Endothelial cell of umbilical vein (primary cell): ENCODE data around the gene TCP11. TPM values are rescaled to one million over a fixed set of nuclear protein-coding genes. Genes with fewer than 3 reads are reported as not detected.

Source experiments
- BruUV-seq: library from RNA; stranded (reverse); fragments of 400-500 nt; replicated peaks from 2 replicates; lab custom pipeline; 2021; lab: Mats Ljungman, UMichigan
- CTCF ChIA-PET: fragments of 300-600, 350-600 bp; sonication (Branson Sonifier 250); formaldehyde crosslinking; loops from one replicate; lab custom pipeline; 2021; ENCODE audit warnings: antibody characterized with exemption, inconsistent platforms; lab: Charles Lee
- POLR2A ChIA-PET: fragments of 300-600, 350-600 bp; sonication (Branson Sonifier 250); formaldehyde crosslinking; loops from one replicate; lab custom pipeline; 2021; ENCODE audit warnings: antibody characterized with exemption, inconsistent platforms; lab: Charles Lee
- DNase-seq: peaks from one replicate; pipeline ENCODE4 v3.0.0-alpha.2; 2011; ENCODE audit warnings: low read depth, low spot score
- FAIRE-seq: peaks from 2 replicates; lab custom pipeline; 2011; peaks lifted over from hg19 to GRCh38; lab: Jason Lieb, UNC
- H2AFZ ChIP-seq: 2 replicates; pipeline ENCODE4 v1.6.0; 2012; ENCODE audit warnings: low read depth, low read length, control low read depth, inconsistent platforms
- H3K27ac ChIP-seq: 2 replicates; pipeline ENCODE4 v1.5.1; 2011; ENCODE audit warnings: low read depth, mild to moderate bottlenecking, control low read depth, low read length, moderate library complexity; ENCODE audit not compliant: insufficient read depth
- H3K27me3 ChIP-seq, 2 experiments: 2 replicates each; pipeline versions ENCODE4 v1.6.0 to v1.6.1; 2011; ENCODE audit warnings: low read length in 2 of 2, mixed read lengths in 1 of 2; ENCODE audit not compliant: control insufficient read depth in 2 of 2, insufficient read depth in 2 of 2
- H3K36me3 ChIP-seq, 2 experiments: 2 replicates in 1 of 2; 3 replicates in 1 of 2; pipeline ENCODE4 v1.5.1; 2011; ENCODE audit warnings: low read length in 2 of 2, mild to moderate bottlenecking in 1 of 2, moderate library complexity in 1 of 2; ENCODE audit not compliant: control insufficient read depth in 2 of 2, insufficient read depth in 2 of 2; ENCODE audit errors: extremely low read depth in 1 of 2
- H3K4me1 ChIP-seq: 3 replicates; pipeline ENCODE4 v1.5.1; 2011; ENCODE audit warnings: mild to moderate bottlenecking, low read length; ENCODE audit not compliant: control insufficient read depth, insufficient read depth; ENCODE audit errors: extremely low read depth
- H3K4me2 ChIP-seq: 2 replicates; pipeline ENCODE4 v1.6.1; 2011; ENCODE audit warnings: low read length, control low read depth, mixed read lengths; ENCODE audit not compliant: insufficient read depth
- H3K4me3 ChIP-seq, 3 experiments: fragments of 200-600 bp in 1 of 3; sonication (generic), shearing (Covaris generic) in 1 of 3; replicated peaks in 1 of 3; 2 replicates each; pipeline ENCODE4 v1.5.1; 2011 to 2016; ENCODE audit warnings: control low read depth in 3 of 3, low read length in 3 of 3, mild to moderate bottlenecking in 2 of 3, inconsistent platforms in 1 of 3, low read depth in 1 of 3, moderate library complexity in 1 of 3; ENCODE audit not compliant: insufficient read depth in 1 of 3
- H3K79me2 ChIP-seq: 2 replicates; pipeline ENCODE4 v1.6.0; 2012; ENCODE audit warnings: low read length, inconsistent platforms; ENCODE audit not compliant: control insufficient read depth, insufficient read depth
- H3K9ac ChIP-seq: replicated peaks from 2 replicates; pipeline ENCODE3; 2011; ENCODE audit warnings: low read length, control low read depth; ENCODE audit not compliant: insufficient read depth; ENCODE audit errors: extremely low read depth
- H3K9me1 ChIP-seq: replicated peaks from 3 replicates; pipeline ENCODE4 v1.6.0; 2011; ENCODE audit warnings: mild to moderate bottlenecking, low read length; ENCODE audit not compliant: control insufficient read depth, insufficient read depth; ENCODE audit errors: extremely low read depth
- H3K9me3 ChIP-seq: replicated peaks from 2 replicates; pipeline ENCODE4 v1.5.1; 2012; ENCODE audit warnings: low read length, inconsistent platforms; ENCODE audit not compliant: control insufficient read depth, insufficient read depth
- H4K20me1 ChIP-seq: replicated peaks from 2 replicates; pipeline ENCODE3; 2011; ENCODE audit warnings: mild to moderate bottlenecking, low read length; ENCODE audit not compliant: control insufficient read depth, insufficient read depth; ENCODE audit errors: extremely low read depth
- CTCF ChIP-seq, 2 donors: IDR thresholded peaks; 1 replicate in 1 of 2; 2 replicates in 1 of 2; pipeline ENCODE4 v1.5.1; 2011; ENCODE audit warnings: low read length in 2 of 2, mild to moderate bottlenecking in 2 of 2, moderate library complexity in 2 of 2, control low read depth in 1 of 2, inconsistent platforms in 1 of 2, low read depth in 1 of 2; ENCODE audit not compliant: insufficient read depth in 1 of 2; ENCODE audit errors: extremely low read depth in 1 of 2
- EZH2 ChIP-seq: IDR thresholded peaks from 2 replicates; pipeline ENCODE4 v1.6.1; 2012; ENCODE audit warnings: borderline replicate concordance, low read depth, mild to moderate bottlenecking, moderate library complexity, low read length, inconsistent platforms; ENCODE audit not compliant: severe bottlenecking
- FOS ChIP-seq: IDR thresholded peaks from 2 replicates; pipeline ENCODE4 v1.6.1; 2011; ENCODE audit warnings: mild to moderate bottlenecking, low read length, moderate library complexity, borderline replicate concordance; ENCODE audit not compliant: insufficient read depth
- GATA2 ChIP-seq: IDR thresholded peaks from 2 replicates; pipeline ENCODE4 v1.7.0; 2011; ENCODE audit warnings: low read depth, mild to moderate bottlenecking, moderate library complexity, mixed read lengths, low read length; ENCODE audit not compliant: insufficient read length, insufficient read depth
- JUN ChIP-seq: IDR thresholded peaks from 2 replicates; pipeline ENCODE4 v1.6.1; 2011; ENCODE audit warnings: borderline replicate concordance, low read depth; ENCODE audit not compliant: insufficient read length, insufficient read depth
- MAX ChIP-seq: IDR thresholded peaks from 2 replicates; pipeline ENCODE4 v1.6.1; 2011; ENCODE audit not compliant: insufficient read depth, insufficient read length
- MYC ChIP-seq: IDR thresholded peaks from one replicate; pipeline ENCODE4 v1.6.1; 2011; ENCODE audit warnings: mild to moderate bottlenecking, low read depth, low read length
- POLR2A ChIP-seq: IDR thresholded peaks from 2 replicates; pipeline ENCODE4 v1.6.1; 2012; ENCODE audit warnings: low read depth, mild to moderate bottlenecking, control low read depth, low read length
- POLR2AphosphoS5 ChIP-seq: IDR thresholded peaks from 2 replicates; pipeline ENCODE4 v1.6.1; 2012; ENCODE audit warnings: low read depth, mild to moderate bottlenecking, control low read depth, low read length, moderate library complexity; ENCODE audit not compliant: insufficient read depth
- dilution Hi-C: fragments of 300-500 bp; cut with MboI; formaldehyde crosslinking; loops from one replicate; pipeline ENCODE4 v1.15.0; 2019; ENCODE audit warnings: low sequenced_read_pairs; ENCODE audit not compliant: extremely low pct_ligation_motif_present
- intact Hi-C: fragments of 100-400 bp; cut with micrococcal nuclease; formaldehyde crosslinking; loops from one replicate; pipeline ENCODE4 v1.10.0; 2022
- polyA plus RNA-seq, 4 experiments: library from polyadenylated mRNA; depleted of rRNA in 3 of 4; stranded (reverse) in 3 of 4; unstranded in 1 of 4; fragments of >200 nt; gene quantifications; 2 replicates each; pipeline versions ENCODE4 v1.2.1 to v1.2.3, GENCODE V29; 2011 to 2012; ENCODE audit warnings: missing spikeins in 1 of 4
- total RNA-seq: library from RNA; stranded (reverse); gene quantifications from 2 replicates; pipeline ENCODE4 v1.2.3, GENCODE V29; 2021

The TCP11 gene
- total and polyA plus RNA-seq, 2 donors (not counting 3 experiments of a cell fraction or from before 2014, with no cell fraction given) = 0.18 TPM; not detected in 1

- intact Hi-C loops = no loop called here
These were observed 69.7 kb downstream of the TCP11 start for GRCh38 chr6:35071347-35071994.

More at GRCh38 chr6:35071347-35071994, 69.7 kb downstream of the TCP11 start:
- DNase-seq = no peak
- no peaks in the 10 kb centered on the region for H4K20me1 ChIP-seq
- H3K9me3 ChIP-seq = no peaks in the 10 kb centered on the region
- H3K36me3 ChIP-seq = peaks cover 2 to 7% of the 10 kb centered on the region in 2 experiments
- no peaks in the 10 kb centered on the region for H3K27me3 ChIP-seq
- ChIA-PET CTCF (no interaction called here), POLR2A (no interaction called here)
- no peak overlapping the region for H3K4me2 ChIP-seq
- H3K4me3 ChIP-seq = no peak overlapping the region
- no peak for TF ChIP-seq MYC
- TF ChIP-seq EZH2 = no peak
- no peak for TF ChIP-seq POLR2AphosphoS5
- TF ChIP-seq JUN = no peak
- TF ChIP-seq FOS = no peak
- TF ChIP-seq MAX = no peak
- TF ChIP-seq POLR2A = no peak
- no peak for TF ChIP-seq GATA2
- no peak for TF ChIP-seq CTCF (IDR thresholded peaks at IDR 0.05; ENCODE audit: extremely low read depth in 1 of 2, insufficient read depth in 1 of 2, low read depth in 1 of 2, low read length in 2 of 2)
- no peak for FAIRE-seq
- BruUV-seq = no TSS peak
- H3K27ac ChIP-seq = no peak overlapping the region
- H3K9ac ChIP-seq = no peak overlapping the region
- dilution Hi-C loops = no loop called here
- no peaks in the 10 kb centered on the region for H3K79me2 ChIP-seq
- H2AFZ ChIP-seq = no peak overlapping the region
- H3K9me1 ChIP-seq = no peaks in the 10 kb centered on the region
- H3K4me1 ChIP-seq = no peaks in the 10 kb centered on the region
